Epithelial cell of prostate (primary cell): ENCODE data around the gene KIRREL3.

Experiments used
- DNase-seq: peaks from one replicate; pipeline ENCODE4 v3.0.0-alpha.2; 2011; ENCODE audit warnings: low read depth, low spot score
- H3K27ac ChIP-seq: fragments of 450-650 bp; 2 replicates; pipeline ENCODE4 v1.5.1; 2017; ENCODE audit warnings: mild to moderate bottlenecking

Gene KIRREL3

DNA sequence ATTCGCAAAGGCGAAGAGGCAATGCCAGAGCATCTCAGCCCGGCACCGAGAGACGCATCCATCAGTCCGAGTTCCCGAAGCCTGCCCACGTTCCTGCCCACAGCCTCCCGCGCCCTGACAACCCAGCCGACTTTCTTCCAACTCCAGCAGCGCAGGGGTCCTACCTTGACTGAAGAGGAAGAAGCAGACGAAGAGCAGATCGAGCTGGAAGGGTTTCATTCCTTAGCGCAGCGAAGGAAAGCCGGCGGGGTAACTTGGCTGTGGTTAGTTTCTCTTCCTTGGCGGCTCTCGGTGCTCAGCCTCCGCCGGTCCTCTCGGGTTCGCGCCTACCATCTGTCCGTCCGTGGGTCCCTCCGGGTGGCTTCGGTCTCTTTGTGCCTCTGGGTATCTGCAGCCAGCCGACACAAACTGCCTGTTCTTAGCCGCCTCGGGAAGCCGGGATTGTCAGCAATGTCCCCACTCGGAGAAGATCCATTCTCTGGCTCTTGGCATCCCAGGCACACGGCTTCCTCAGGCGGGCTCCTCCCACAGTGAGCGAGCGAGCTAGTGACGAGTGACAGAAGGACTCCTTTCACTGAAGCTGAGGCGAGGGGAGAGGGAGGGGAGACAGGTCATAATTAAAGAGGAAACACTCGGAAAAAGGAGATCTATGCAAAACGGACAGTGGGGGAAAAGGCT is at the start of gene KIRREL3:
KIRREL3 (minus strand) TSS at position 480 of the 678 bp plus-strand sequence.
- no peak for DNase-seq
- no peak within 1 kb of the TSS for H3K27ac ChIP-seq

DNA sequence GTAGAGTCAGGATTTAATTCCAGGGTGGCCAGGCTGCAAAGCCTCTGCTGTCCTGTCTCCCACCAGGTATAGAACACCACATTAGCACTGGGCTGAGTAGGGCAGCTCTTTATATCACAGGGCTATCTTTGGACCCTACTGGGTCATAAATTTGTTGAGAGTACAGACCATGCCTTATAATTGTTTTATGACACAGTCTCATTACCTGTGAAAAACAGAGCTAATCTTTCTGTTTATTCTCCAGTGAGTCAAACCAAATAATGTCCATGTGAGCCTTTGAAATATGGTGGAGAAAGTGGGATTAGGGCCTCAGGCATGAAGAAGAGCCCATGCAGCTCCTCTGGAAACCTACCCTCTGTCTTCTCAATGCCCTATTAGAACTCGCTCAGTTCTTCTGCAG is 49.6 kb upstream of the KIRREL3 start:
- no peak for DNase-seq
- H3K27ac ChIP-seq, result no peak overlapping the region

DNA sequence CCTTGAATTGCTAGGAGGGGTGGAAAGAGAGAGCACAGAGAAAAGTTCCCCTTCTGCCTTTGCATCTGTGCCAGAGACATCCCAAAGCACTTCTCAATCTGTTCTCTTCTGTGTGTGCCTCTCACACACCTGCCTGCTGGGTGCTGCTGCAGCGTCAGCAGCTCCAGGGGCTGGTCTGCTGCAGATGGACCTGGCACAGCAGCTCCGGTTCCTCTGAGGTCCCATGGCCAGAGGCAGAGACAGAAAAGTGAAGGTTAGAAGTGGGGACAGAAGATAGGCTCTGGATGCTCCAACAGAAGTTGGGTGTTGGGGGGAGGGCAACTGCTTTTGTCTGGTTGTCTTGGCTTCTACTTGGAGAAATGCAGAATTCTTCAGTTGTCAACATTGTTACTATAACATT is 48.9 kb upstream of the KIRREL3 start:
- H3K27ac ChIP-seq, result no peak overlapping the region
- DNase-seq, result no peak

DNA sequence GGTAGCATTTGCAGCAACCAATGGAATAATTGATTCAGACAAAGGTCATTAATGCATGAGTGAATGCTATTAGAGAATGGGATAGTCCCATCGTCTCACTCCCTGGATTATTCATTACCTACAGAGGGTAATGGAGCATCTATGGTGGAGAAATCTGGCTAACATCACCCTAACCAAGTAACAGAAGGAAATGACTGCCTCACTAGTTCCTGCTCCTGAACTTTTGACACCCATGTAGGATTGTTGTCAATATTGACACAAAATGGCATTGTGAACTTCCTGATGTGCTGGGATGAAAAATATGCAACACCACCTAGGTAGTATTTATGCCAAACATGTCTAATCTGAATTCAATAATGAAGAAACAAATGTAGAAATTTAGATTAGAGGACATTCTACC is 44.0 kb upstream of the KIRREL3 start:
- no peak for DNase-seq
- no peak overlapping the region for H3K27ac ChIP-seq

DNA sequence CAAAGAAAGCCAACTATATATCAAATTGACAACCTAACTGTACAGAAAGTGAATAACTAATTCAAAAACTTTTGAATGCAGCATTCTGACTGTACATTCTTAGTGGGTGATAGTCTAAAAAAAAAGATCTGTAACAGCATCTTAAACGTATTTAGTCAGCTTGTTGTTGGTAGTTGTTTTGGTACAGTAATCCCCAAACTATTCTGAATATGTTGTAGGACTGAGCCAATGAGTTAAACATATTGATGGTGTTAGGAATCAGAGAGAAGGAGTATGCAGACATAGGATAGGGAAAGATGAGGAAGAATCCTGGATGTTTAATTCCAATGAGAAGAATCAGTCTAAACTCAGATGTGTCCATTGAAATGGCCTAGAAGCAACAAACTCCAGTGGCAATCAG is 41.9 kb upstream of the KIRREL3 start:
- no peak for DNase-seq
- H3K27ac ChIP-seq, result no peak overlapping the region

DNA sequence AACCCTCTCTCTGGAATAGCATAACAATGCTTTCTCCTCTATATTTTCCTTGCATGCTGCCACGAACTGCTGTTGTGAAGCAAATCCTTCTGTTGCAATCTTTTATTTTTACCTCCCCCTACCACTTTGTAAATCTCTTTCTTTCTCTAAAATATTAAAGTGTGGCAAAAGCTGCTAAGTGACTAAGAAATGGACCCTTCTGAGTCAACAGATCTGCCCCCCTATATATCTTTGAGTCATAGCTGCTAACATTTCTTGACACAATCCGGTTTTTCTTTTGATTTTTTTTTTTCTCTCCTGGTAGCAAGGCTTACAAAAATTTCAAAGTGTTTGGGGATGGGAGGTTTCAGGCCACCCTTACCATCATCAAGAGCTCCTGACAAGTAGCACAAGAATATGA is 39.0 kb upstream of the KIRREL3 start:
- no peak overlapping the region for H3K27ac ChIP-seq
- no peak for DNase-seq

DNA sequence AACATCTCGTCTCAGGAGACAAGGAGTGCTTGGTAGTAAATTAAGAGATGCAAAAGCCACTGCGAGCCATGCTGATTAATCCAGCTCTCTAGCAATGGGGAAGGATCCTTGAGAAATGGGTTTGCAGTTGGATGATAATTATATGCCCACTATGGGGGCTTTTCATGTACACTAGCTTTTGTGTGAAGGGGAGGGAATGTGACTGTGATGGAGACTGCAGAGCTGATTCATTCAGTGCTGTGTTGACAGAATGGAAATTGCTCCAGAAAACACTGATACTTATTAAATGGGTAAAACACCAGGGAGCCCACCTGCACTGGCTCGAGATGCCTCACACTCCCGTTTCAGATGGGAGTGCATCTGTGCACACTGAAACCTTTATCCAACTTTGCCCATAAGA is 37.0 kb upstream of the KIRREL3 start:
- no peak for DNase-seq
- no peak overlapping the region for H3K27ac ChIP-seq

DNA sequence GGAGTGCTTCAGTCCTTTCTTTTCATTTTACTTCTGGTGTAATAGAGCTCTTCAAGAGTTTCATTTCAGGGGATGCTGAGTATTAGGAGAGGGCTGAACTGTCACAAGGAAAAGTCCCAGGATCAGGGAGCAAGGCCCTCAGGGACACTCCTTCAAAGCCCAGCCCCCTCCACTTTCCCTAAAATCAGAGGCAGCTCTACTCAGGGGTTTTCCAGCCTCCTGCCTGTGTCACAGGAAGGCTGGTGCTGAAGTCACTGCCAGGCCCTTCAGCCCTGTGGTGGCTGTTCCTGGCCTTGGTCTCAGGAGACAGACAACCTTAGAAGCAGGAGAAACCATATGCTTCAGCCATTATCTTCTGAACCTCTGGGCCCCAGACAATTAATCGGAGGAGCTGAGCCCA is 36.4 kb upstream of the KIRREL3 start:
- no peak for DNase-seq
- no peak overlapping the region for H3K27ac ChIP-seq

DNA sequence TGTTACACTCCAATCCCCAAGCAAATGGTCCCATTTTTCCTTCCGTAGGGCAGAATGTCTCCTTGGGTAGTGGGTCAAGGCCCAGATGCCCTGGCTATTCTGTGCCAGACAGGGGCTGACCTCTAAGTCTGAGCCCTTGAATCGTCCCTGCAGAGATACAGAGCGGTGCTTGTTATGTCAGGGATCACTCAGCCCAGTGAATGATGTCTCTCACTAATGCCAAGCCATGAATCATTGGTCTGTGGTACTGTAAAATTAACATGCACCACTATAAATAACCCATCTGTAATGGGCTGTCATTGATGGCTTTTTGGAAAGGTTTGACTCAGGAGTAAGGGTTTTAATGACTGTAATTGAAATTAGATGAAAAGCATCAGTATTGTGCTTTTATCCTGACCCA is 35.3 kb upstream of the KIRREL3 start:
- H3K27ac ChIP-seq, result no peak overlapping the region
- DNase-seq, result no peak

DNA sequence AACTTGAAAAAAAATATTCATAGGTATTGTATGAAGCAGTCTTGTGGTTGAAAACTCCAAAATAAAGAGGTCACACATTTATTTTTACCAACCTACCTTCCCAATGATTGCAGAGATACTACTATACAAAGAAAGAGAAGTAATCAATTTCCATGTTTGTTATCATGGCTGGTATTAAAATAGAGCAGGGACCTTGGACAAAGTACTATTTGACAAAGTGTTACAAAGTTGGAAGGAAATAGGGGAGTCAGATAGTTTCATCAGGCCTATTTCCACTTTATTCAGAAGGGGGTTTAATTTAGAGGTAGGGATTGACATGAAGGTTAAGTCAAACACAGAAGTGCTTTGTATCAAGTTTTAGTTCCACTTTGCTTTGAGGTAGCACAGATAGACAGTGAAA is 34.4 kb upstream of the KIRREL3 start:
- no peak for DNase-seq
- H3K27ac ChIP-seq, result no peak overlapping the region

DNA sequence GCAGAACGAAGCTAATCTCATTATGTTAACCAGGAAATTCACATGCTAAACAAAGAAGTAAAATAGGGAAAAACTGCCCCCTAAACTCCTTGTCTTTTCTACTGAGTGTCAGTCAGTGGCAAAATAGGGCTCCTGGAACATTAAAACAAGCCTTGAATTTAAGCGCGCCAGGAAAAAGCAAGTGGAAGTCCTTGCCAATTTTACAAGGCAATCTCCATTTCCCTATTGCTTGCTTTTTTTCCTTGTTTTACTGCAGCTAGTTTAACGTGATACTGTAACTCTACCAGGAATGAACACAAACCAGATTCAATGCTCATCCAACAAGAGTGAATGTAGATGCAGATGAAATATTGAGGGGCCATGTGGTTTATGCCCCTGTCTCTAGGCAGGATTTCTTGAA is 28.1 kb upstream of the KIRREL3 start:
- no peak for DNase-seq
- H3K27ac ChIP-seq, result no peak overlapping the region

DNA sequence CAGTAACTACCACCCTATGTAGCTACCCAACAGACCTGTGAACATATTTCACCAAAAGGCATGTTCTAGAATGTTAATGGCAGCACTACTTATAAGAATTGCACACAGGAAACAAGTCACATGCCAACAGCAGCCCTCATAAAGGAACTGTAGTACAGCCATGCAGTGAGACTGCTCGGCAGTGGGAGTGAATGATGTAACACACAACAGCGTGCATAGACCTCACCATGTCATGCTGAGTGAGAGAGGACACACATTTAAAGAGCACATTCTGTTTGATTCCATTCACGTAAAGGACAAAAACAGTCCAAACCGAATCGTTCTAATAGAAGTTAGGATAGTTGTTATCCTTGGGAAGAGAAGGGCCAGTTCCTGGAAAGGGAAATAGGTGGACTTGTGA is 27.2 kb upstream of the KIRREL3 start:
- H3K27ac ChIP-seq, result no peak overlapping the region
- no peak for DNase-seq

DNA sequence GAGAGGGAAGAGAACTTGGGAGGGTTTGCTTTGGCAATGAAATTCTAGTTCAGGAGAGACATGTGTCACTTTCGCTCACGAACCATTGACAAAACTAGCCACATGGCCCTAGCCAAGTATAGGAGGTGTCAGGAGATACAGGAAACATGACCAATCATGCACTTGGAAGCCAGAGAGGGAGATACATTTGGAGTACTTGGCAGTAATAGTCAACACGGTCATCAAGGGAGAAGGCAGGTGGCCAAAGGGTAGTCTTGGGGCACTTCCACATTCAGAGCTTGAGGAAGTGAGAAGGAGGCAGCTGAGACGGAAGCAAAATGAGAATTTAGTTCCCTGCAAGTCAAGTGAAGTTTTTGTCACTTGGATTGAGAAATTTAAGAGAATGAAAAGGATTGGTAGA is 26.4 kb upstream of the KIRREL3 start:
- no peak overlapping the region for H3K27ac ChIP-seq
- no peak for DNase-seq

DNA sequence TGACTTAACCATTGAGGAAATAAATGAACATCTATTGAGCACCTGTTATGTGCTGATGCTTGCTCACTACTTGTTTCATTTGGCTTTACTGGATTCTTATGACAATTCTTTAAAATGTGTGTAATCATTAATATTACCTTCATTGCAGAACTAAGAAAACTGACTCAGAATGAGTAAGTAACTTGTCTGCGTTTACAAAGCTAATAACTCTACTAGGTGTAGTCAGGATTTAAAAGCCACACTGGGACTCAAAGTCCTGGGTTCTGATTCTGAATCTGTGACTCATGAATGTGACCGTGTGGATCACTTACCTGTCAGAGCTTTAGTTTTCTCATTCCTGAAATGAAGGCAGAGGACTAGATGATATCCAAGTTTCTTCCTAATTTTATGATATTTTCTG is 23.4 kb upstream of the KIRREL3 start:
- H3K27ac ChIP-seq, result peak overlapping the region; percentile 77
- peak; percentile 33 for DNase-seq

DNA sequence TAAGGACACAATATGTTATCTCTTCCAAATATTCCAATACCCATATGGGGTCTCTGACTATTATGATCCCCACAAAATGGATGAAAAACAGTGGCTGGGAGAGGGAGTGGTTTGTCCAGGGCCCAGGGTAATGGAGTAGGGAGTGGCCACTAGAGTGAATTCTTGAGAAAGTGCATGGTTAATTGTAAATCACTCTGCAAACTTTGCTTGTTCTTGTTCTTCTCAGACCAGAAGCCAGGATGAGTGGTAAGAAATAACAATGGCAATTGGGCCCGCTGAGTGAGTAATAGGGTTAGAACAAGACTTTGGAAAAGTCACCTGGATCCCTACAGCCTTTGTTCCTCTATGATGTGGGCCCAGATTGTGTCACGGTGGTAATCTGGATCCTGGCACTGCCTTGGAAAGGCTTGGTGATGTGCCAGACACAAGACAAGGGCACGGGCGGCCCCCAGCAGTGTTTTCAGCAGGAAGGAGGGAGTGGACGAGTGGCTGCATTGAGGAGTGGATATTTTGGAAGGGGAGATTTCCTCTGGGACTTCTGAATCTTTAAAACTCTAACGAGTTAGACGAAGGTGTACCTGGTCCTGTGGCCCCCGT is 18.2 kb upstream of the KIRREL3 start:
- no peak overlapping the region for H3K27ac ChIP-seq
- peak; percentile 24 for DNase-seq

DNA sequence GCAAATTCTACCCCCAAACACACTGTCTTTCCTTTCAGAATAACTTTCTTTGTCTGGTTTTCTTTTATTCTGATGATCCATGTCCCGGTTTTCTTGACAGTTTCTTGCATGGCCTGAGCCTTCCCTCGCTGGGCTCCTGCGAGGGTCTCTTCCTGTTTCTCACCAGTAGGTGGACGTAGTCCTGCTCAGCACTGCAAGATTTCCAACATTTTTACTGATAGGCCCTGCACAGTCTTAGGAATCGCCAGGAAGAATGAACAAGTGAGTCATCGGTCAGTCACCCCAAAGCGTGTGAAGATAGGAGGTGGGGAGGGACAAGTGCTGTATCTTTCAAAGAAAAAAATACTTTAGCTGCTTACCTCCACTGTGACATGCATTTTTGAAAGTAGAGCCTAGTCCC is 16.9 kb upstream of the KIRREL3 start:
- DNase-seq, result no peak
- no peak overlapping the region for H3K27ac ChIP-seq

DNA sequence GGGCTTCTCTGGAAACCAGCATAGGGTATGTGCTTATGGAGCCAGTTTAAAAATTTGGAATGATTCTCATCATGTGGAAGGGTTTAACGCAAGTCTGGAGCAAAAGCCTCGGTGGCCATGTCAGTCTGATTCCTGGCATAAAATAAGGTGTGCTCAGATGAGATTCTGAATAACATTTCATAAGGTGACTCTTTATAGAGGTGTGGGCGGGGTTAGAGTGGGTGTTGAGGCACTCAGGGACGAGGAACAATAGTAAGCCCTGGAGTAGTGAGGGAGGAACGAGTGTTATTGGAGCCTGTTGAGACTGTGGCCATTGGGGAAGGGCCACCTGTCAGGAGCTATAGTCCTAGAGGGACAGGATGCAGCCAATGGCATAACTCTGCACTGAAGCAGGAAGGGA is 13.0 kb upstream of the KIRREL3 start:
- H3K27ac ChIP-seq, result no peak overlapping the region
- no peak for DNase-seq

DNA sequence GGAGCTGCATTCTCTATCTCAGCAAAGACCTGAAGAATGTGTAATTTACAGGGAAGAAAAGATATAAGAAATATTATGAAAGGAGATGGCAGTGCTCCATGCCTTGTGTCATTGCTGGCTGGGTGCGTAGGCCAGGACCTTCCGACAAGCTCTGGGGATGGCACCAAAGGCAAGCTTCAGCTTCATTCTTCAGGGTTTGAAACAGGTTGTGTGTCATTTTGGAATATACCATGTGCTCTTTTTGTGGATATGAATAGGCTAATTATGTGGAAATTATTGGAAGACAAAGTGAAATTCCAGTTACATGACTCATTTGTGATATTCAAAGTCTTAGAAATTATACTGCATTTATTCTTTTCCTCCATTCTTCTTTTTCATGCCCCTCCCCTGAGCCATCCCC is 5.7 kb upstream of the KIRREL3 start:
- DNase-seq, result no peak
- no peak overlapping the region for H3K27ac ChIP-seq

DNA sequence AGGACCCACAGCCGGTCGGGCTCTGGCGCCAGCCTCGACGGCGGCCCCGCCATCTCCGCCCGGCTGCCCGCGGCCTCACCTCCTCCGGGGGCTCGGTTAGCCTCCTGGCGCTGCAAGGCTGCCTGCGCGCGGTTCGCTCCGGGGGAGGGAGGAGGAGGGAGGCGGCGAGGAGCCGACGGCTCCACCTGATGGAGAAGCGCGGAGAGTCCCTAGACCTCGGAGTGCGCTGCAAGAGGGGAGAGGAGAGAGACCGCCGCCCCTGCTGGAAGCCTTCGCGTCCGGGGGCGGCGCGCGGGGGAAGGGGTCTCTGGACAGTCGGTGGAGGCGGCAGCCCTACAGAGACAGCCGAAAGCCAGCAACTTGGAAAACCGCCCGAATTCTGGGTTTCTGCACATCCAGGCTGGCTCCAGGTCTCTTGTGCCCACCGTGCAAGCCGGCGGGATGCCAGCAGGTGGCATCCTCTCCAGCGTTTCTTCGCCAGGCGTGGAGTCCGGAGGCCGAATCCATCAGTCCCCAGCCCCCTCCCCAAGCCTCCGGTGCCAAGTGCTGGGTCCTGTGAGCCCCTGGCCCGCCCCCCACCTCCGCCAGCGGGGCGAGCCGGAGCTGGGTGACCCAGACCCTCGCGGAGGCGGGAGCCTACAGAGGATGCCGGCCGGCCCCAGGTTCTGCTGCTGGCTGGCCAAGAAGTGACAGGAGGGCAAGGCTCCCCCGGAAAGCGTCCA is 2.9 kb upstream of the KIRREL3 start:
- no peak overlapping the region for H3K27ac ChIP-seq
- no peak for DNase-seq

DNA sequence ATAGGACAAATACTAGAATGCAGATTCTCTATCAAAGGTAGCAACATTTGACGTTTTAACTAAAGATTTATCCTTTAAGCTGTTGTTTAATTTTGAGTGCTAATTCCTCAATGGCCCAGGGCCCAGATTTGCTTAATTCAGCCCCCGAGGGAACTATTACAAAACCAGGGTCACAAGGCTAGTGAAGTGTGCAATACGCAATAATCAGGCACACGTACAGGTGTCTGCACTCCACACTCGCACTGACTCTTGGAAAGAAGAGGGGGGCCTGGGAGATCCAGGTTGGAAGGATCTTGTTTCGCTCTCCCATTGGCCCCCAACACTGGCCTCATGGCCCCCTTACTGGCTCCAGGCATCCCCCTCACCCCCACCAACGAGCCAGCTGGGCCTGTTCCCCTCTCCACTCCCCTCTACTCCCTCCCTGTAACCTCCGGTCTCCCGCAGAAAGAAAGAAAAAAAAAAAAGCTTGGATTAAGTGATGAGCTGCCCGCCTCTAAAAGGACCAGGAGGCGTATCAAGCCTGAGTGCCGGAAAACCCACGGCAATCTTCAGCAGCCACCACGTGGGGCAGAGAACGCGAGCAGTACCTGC is 2.2 kb upstream of the KIRREL3 start:
- no peak for DNase-seq
- H3K27ac ChIP-seq, result no peak overlapping the region

DNA sequence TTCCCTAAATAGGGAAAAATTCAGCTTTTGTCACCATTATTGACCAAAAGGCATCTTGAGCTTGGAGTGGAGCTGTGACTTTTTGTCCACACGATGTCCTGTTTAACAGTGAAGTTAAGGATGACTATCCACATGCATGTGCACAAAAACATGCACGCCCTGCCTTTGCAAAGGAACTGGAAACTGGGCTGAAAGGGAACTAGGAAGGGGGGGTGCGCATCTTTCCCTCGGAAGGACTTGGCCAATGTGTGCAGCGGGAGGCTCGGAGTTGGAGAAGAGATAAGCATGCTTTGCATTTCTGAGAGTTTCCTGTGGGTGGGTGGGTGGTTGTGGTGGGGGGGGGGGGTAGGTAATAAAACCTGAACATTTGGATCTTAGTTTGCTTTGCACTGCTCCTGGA is 411 bp upstream of the KIRREL3 start:
- DNase-seq, result no peak
- H3K27ac ChIP-seq, result no peak overlapping the region
